ENCODE measurements around the gene HPN.

Gene HPN

DNA sequence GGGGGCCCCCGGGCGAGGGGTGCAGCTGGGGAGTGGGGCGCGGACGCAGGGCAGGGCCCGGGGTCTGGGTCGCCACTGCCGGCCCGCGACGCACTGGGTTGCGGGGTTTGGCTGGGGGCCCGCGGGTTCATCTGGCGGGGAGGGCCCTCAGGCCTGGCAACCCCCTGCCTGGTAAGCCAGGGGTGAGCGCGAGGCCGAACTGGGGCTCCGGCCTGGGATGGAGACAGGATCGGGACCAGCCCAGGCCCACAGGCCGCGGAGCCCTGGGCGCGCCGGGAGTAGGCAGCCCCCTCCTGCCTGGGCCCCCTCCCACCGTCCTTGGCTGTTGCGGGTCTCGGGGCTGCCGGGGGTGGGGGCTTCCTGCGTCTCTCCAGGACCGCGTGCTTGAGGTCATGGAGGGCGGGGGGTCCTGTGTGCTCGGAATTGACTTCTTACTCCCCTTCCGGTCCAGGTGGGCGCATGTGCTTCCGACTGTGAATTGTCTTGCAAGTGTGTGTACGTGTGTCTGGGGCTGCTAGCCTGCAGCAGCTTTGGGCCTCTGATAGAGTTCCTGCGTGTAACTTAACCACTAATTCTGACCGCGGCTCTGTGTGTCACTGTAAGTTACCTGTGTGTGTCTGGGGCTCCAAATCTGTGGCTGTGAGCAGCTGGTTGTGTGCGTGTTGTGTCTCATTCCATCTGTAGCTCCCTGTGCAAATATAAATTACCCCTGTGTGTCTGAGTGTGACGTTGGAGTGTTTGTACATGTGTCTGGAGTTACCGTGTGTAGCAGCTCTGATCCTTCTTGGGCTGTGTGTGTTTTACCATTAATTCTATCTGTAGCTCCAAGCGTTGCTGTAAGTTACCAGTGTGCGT, 40.6 kb upstream of the HPN start:
- Histone ChIP-seq H3K36me3 (ENCODE audit: insufficient read depth, low read length) (no peaks in the 10 kb centered on the region; the same call in 1 of the 2 replicates), H3K4me3 (ENCODE audit: low read length, poor library complexity, severe bottlenecking) (peak overlapping the region; percentile 79), H2AFZ (ENCODE audit: low read length) (no peak overlapping the region), H3K9me3 (ENCODE audit: insufficient read depth, low read depth, low read length) (no peaks in the 10 kb centered on the region), H3K79me2 (ENCODE audit: insufficient read depth, low read length) (peaks cover 65% of the 10 kb centered on the region), H3K27me3 (ENCODE audit: insufficient read depth, low read length, poor library complexity, severe bottlenecking) (no peaks in the 10 kb centered on the region), H4K20me1 (ENCODE audit: insufficient read depth, low read length, poor library complexity, severe bottlenecking) (peaks cover 51% of the 10 kb centered on the region), H3K9ac (ENCODE audit: low read depth, low read length, poor library complexity, severe bottlenecking) (peak overlapping the region; percentile 95), H3K9me2 (replicated peaks; ENCODE audit: low read depth, low read length) (no peaks in the 10 kb centered on the region), H3K4me2 (ENCODE audit: low read depth, low read length, poor library complexity, severe bottlenecking) (peak overlapping the region; percentile 87), H3F3A (ENCODE audit: low read depth) (0 out of 2 replicates have a peak, but pooled peaks cover 6% of the 10 kb centered on the region), H3K4me1 (ENCODE audit: insufficient read depth, low read length, poor library complexity, severe bottlenecking) (peaks cover 41% of the 10 kb centered on the region)
- TF ChIP-seq, protein P1, sequence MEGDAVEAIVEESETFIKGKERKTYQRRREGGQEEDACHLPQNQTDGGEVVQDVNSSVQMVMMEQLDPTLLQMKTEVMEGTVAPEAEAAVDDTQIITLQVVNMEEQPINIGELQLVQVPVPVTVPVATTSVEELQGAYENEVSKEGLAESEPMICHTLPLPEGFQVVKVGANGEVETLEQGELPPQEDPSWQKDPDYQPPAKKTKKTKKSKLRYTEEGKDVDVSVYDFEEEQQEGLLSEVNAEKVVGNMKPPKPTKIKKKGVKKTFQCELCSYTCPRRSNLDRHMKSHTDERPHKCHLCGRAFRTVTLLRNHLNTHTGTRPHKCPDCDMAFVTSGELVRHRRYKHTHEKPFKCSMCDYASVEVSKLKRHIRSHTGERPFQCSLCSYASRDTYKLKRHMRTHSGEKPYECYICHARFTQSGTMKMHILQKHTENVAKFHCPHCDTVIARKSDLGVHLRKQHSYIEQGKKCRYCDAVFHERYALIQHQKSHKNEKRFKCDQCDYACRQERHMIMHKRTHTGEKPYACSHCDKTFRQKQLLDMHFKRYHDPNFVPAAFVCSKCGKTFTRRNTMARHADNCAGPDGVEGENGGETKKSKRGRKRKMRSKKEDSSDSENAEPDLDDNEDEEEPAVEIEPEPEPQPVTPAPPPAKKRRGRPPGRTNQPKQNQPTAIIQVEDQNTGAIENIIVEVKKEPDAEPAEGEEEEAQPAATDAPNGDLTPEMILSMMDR (conservative IDR thresholded peaks at IDR 0.05; ENCODE audit: low read length): no peak
- TF ChIP-seq EZH2phosphoT487 (IDR thresholded peaks at IDR 0.05; ENCODE audit: borderline replicate concordance): no peak

DNA sequence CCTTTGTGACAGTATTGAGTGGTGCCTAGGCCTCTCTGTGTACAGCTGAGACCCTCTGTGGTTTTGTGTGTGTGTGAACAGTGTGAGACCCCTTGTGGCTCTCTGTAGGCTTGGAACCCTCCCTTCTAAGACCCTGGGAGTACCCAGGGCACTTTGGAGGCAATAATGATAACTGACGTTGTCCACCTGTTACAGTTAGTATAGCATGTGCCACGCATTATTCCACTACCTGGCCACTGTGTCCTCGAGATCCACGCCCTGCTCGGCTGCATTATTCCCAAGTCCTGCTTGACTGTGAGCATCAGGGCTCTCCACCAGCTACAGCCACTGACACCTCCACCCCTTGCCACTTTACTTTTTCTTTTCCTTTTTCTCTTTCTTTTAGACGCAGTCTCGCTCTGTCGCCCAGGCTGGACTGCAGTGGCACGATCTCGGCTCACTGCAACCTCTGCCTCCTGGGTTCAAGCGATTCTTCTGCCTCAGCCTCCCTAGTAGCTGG, 39.4 kb upstream of the HPN start:
- H3K4me2 ChIP-seq (ENCODE audit: low read depth, low read length, poor library complexity, severe bottlenecking): peak overlapping the region; percentile 87
- H3K4me1 ChIP-seq (ENCODE audit: insufficient read depth, low read length, poor library complexity, severe bottlenecking): peaks cover 37% of the 10 kb centered on the region
- no peak overlapping the region for H2AFZ ChIP-seq (ENCODE audit: low read length)
- H3K9ac ChIP-seq (ENCODE audit: low read depth, low read length, poor library complexity, severe bottlenecking): peak overlapping the region; percentile 95
- peak overlapping the region; percentile 79 for H3K4me3 ChIP-seq (ENCODE audit: low read length, poor library complexity, severe bottlenecking)
- H3F3A ChIP-seq (ENCODE audit: low read depth): 0 out of 2 replicates have a peak, but pooled peaks cover 6% of the 10 kb centered on the region
- H3K36me3 ChIP-seq (ENCODE audit: insufficient read depth, low read length): no peaks in the 10 kb centered on the region; the same call in 1 of the 2 replicates
- H4K20me1 ChIP-seq (ENCODE audit: insufficient read depth, low read length, poor library complexity, severe bottlenecking): peaks cover 57% of the 10 kb centered on the region
- no peaks in the 10 kb centered on the region for H3K27me3 ChIP-seq (ENCODE audit: insufficient read depth, low read length, poor library complexity, severe bottlenecking)
- H3K9me3 ChIP-seq (ENCODE audit: insufficient read depth, low read depth, low read length): no peaks in the 10 kb centered on the region
- H3K79me2 ChIP-seq (ENCODE audit: insufficient read depth, low read length): peaks cover 77% of the 10 kb centered on the region
- TF ChIP-seq, protein P1 (conservative IDR thresholded peaks at IDR 0.05; ENCODE audit: low read length): no peak
- no peak for TF ChIP-seq EZH2phosphoT487 (IDR thresholded peaks at IDR 0.05; ENCODE audit: borderline replicate concordance)
- no peaks in the 10 kb centered on the region for H3K9me2 ChIP-seq (replicated peaks; ENCODE audit: low read depth, low read length)

DNA sequence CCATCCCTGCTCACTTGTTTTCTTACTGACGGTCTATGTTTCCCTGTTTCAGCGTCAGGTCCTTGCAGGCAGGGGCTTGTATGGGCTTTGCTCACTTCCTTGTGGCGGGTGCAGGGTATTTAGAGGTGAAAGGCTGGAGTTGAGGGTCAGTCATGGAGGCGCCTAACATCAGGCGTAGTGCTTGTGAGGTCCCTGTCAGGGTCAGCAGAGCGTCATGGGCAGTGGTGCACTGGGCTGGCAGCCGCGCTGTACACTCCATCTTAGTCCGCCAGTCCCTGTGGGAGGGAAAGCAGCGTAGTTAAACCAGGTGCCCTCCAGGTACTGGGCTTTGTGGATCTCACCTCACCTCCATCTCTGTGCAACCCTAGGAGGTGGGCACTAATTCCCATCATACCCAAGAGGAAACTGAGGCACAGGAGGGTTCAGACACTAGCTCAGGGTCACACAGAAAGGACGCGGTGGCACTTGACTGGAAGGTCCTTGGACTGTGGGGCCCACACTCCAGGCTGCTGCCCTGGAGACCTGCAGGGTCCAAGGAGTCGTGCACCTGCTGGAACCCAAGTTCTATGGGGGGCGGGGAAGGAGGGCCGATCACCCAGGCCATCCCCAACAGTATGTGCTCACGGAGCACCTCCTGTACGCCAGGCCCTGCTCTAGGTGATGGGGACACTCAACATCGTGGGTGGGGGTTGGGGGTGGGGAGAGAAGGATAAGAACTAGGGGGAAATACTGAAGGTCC, 36.8 kb upstream of the HPN start:
- Histone ChIP-seq H3K9me3 (ENCODE audit: insufficient read depth, low read depth, low read length) (no peaks in the 10 kb centered on the region), H3K36me3 (ENCODE audit: insufficient read depth, low read length) (peaks cover 7% of the 10 kb centered on the region; the same call in 1 of the 2 replicates), H3K4me2 (ENCODE audit: low read depth, low read length, poor library complexity, severe bottlenecking) (peak overlapping the region; percentile 87), H3K4me3 (ENCODE audit: low read length, poor library complexity, severe bottlenecking) (peak overlapping the region; percentile 24), H3K9me2 (replicated peaks; ENCODE audit: low read depth, low read length) (no peaks in the 10 kb centered on the region), H3K4me1 (ENCODE audit: insufficient read depth, low read length, poor library complexity, severe bottlenecking) (peaks cover 23% of the 10 kb centered on the region), H3F3A (ENCODE audit: low read depth) (0 out of 2 replicates have a peak, but pooled peaks cover 6% of the 10 kb centered on the region), H3K27me3 (ENCODE audit: insufficient read depth, low read length, poor library complexity, severe bottlenecking) (no peaks in the 10 kb centered on the region), H3K9ac (ENCODE audit: low read depth, low read length, poor library complexity, severe bottlenecking) (no peak overlapping the region), H2AFZ (ENCODE audit: low read length) (no peak overlapping the region), H4K20me1 (ENCODE audit: insufficient read depth, low read length, poor library complexity, severe bottlenecking) (peaks cover 60% of the 10 kb centered on the region), H3K79me2 (ENCODE audit: insufficient read depth, low read length) (peaks cover 70% of the 10 kb centered on the region)
- no peak for TF ChIP-seq EZH2phosphoT487 (IDR thresholded peaks at IDR 0.05; ENCODE audit: borderline replicate concordance)
- TF ChIP-seq, protein P1 (conservative IDR thresholded peaks at IDR 0.05; ENCODE audit: low read length): no peak

All from Loucy (cell line).